ENCODE measurements around the gene DHRS12. TPM values are rescaled to one million over a fixed set of nuclear protein-coding genes. Genes with fewer than 3 reads are reported as not detected.

The DHRS12 gene
- total RNA-seq, 1 experiment from 2014 or later = 10.2 TPM

- Mint-ChIP-seq H3K4me3 (no peak overlapping the region), H3K27ac (no peak overlapping the region), H3K36me3 (no peaks in the 10 kb centered on the region), H3K9me3 (no peaks in the 10 kb centered on the region), H3K4me1 (peaks cover 41% of the 10 kb centered on the region), H3K27me3 (ENCODE audit: low read depth) (peaks cover 10% of the 10 kb centered on the region; the same call in 1 of the 2 replicates)
- ChIA-PET POLR2A (no interaction called here), CTCF (interaction anchor here (0.6 to 3.0 kb wide), 6 partner anchors 17 to 311 kb away, joined by 3 to 33 read pairs (median 11); partner anchors contain the start of genes NEK5 and TMEM272)
- no peak for ATAC-seq
- TF ChIP-seq CDX4 (CRISPR knock-in tag; IDR thresholded peaks at IDR 0.05; ENCODE audit: borderline replicate concordance) (no peak), NFE2L1 (CRISPR knock-in tag; IDR thresholded peaks at IDR 0.05) (no peak)
- DNase-seq (ENCODE audit: low spot score) = no peak
Observed at GRCh38 chr13:51816604-51817249, 12.8 kb upstream of the DHRS12 start.

- no peak for TF ChIP-seq TP53 (CRISPR knock-in tag; IDR thresholded peaks at IDR 0.05)
- no peak for TF ChIP-seq JUN (CRISPR knock-in tag; IDR thresholded peaks at IDR 0.05)
- TF ChIP-seq ZNF317 (CRISPR knock-in tag; IDR thresholded peaks at IDR 0.05; ENCODE audit: borderline replicate concordance, low read depth) = no peak
- no peak for TF ChIP-seq RORB (CRISPR knock-in tag; IDR thresholded peaks at IDR 0.05)
- TF ChIP-seq FOXP4 (CRISPR knock-in tag; IDR thresholded peaks at IDR 0.05) = no peak
- TF ChIP-seq KAT7 (CRISPR knock-in tag; IDR thresholded peaks at IDR 0.05; ENCODE audit: borderline replicate concordance) = no peak
- no peak for TF ChIP-seq AR (CRISPR knock-in tag; IDR thresholded peaks at IDR 0.05)
- no peak for TF ChIP-seq ZNF263 (CRISPR knock-in tag; IDR thresholded peaks at IDR 0.05; ENCODE audit: low read depth)
- TF ChIP-seq FOXP1 (CRISPR knock-in tag; IDR thresholded peaks at IDR 0.05; ENCODE audit: borderline replicate concordance) = no peak
- no peak for TF ChIP-seq ETV6 (CRISPR knock-in tag; IDR thresholded peaks at IDR 0.05)
- TF ChIP-seq ZBTB43 (CRISPR knock-in tag; IDR thresholded peaks at IDR 0.05) = no peak
- no peak for TF ChIP-seq ZMAT4 (CRISPR knock-in tag; IDR thresholded peaks at IDR 0.05)
- CTCF ChIA-PET = interaction anchor here (0.6 to 3.0 kb wide), 21 partner anchors 9 to 635 kb away, joined by 3 to 33 read pairs (median 3); partner anchors contain the start of genes NEK5 and TMEM272
- no peaks in the 10 kb centered on the region for H3K9me3 Mint-ChIP-seq
- H3K36me3 Mint-ChIP-seq = no peaks in the 10 kb centered on the region
- POLR2A ChIA-PET = no interaction called here
- ATAC-seq = no peak
- DNase-seq (ENCODE audit: low spot score) = no peak
- H3K27ac Mint-ChIP-seq = no peak overlapping the region
- H3K27me3 Mint-ChIP-seq (ENCODE audit: low read depth) = peaks cover 6% of the 10 kb centered on the region; the same call in 1 of the 2 replicates
- H3K4me1 Mint-ChIP-seq = peaks cover 37% of the 10 kb centered on the region
- no peak overlapping the region for H3K4me3 Mint-ChIP-seq
Observed at GRCh38 chr13:51815848-51816247, 11.9 kb upstream of the DHRS12 start.

Data from WTC11 (cell line).